GM19035 (cell line): Measurements from ENCODE around the gene KRTAP10-4.
"Not testable (repeated sequence)": the region's sequence is repeated elsewhere in the genome, so short reads cannot be mapped to it uniquely, and the experiment has no call there.

Experiments used
- ATAC-seq: cut with Tn5 transposase; IDR thresholded peaks from one replicate; pipeline ENCODE4 v1.9.1; 2021; ENCODE audit not compliant: unreplicated experiment

KRTAP10-4 gene, protein sequence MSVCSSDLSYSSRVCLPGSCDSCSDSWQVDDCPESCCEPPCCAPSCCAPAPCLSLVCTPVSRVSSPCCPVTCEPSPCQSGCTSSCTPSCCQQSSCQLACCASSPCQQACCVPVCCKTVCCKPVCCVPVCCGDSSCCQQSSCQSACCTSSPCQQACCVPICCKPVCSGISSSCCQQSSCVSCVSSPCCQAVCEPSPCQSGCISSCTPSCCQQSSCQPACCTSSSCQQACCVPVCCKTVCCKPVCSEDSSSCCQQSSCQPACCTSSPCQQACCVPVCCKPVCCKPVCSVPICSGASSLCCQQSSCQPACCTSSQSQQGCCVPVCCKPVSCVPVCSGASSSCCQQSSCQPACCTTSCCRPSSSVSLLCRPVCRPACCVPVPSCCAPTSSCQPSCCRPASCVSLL

DNA sequence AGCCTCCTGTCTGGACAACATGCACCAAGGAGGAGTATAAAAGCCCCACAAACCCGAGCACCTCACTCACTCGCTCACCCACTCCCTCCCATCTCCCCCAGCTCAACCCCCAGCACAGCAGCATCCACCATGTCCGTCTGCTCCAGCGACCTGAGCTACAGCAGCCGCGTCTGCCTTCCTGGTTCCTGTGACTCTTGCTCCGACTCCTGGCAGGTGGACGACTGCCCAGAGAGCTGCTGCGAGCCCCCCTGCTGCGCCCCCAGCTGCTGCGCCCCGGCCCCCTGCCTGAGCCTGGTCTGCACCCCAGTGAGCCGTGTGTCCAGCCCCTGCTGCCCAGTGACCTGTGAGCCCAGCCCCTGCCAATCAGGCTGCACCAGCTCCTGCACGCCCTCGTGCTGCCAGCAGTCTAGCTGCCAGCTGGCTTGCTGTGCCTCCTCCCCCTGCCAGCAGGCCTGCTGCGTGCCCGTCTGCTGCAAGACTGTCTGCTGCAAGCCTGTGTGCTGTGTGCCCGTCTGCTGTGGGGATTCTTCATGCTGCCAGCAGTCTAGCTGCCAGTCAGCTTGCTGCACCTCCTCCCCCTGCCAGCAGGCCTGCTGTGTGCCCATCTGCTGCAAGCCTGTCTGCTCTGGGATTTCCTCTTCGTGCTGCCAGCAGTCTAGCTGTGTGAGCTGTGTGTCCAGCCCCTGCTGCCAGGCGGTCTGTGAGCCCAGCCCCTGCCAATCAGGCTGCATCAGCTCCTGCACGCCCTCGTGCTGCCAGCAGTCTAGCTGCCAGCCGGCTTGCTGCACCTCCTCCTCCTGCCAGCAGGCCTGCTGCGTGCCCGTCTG lies at the start of gene KRTAP10-4:
Gene KRTAP10-4 (plus strand): TSS at position 100 of the 827 bp plus-strand sequence. CDS start 30 bp downstream, at position 130.
- not testable (repeated sequence) for ATAC-seq

DNA sequence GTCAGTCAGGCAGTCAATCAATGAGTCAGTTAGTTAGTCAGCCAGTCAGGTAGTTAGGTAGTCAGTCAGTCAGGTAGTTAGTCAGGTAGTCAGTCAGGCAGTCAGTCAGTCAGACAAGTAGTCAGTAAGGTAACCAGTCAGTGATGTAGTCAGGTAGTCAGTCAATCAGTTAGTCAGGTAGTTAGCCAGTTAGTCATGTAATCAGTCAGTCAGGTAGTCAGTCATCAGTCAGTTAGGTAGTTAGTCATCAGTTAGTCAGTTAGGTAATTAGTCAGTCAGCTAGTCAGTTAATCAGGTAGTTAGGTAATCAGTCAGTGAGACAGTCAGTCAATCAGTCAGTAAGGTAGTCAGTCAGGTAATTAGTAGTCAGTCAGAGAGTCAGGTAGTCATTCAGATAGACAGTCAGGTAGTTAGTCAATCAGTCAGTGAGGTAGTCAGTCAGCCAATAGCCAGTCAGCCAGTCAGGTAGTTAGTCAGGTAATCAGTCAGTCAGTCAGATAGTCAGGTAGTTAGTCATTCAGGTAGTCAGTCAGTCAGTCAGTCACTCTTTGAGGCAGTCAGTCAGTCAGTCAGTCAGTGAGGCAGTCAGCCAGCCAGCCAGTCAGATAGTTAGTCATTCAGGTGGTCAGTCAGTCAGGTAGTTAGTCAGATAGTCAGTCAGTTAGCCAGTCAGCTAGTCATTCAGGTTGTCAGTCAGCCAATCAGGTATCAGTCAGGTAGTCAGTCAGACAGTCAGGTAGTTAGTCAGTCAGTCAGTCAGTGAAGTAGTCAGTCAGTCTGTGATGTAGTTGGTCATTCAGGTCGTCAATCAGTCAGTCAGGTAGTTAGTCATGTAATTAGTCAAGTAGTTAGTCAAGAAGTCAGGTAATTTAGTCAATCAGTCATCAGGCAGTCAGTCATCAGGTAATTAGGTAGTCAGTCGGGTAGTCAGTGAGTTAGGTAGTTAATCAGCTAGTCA lies 48.8 kb upstream of the KRTAP10-4 start:
- no peak for ATAC-seq

DNA sequence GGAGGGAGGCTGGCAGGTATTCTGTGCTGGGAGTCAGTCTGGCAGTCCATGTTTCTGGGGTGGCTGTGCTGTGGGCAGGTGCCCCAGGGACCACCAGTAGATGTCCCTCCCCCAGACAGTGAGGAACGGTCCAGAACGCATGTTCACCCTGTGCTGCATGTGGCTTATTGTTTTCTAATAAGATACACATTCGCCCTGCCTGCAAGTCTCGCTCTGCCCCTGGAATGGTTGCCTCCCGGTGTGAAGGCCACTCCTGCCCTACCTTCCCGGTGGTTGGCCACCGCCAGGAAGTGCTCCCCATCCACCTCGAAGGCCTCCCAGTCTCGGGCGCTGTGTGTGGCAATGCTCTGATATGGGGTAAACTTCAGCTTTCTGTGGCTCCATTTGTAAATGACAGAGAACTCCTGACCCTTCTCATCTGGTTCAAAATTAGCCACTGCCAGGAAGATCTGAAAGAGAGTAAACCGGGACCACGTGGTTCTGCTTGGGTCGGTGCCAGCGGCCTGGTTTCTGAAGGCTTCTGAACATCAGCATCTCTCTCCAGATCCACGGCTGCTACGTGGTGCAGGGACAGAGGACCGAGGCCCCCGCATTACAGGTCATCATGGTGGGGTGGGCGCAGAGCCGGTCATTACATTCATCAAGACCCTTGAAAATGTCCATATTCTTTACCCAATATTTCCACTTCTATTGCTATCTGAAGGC lies 48.0 kb upstream of the KRTAP10-4 start:
- ATAC-seq: no peak

DNA sequence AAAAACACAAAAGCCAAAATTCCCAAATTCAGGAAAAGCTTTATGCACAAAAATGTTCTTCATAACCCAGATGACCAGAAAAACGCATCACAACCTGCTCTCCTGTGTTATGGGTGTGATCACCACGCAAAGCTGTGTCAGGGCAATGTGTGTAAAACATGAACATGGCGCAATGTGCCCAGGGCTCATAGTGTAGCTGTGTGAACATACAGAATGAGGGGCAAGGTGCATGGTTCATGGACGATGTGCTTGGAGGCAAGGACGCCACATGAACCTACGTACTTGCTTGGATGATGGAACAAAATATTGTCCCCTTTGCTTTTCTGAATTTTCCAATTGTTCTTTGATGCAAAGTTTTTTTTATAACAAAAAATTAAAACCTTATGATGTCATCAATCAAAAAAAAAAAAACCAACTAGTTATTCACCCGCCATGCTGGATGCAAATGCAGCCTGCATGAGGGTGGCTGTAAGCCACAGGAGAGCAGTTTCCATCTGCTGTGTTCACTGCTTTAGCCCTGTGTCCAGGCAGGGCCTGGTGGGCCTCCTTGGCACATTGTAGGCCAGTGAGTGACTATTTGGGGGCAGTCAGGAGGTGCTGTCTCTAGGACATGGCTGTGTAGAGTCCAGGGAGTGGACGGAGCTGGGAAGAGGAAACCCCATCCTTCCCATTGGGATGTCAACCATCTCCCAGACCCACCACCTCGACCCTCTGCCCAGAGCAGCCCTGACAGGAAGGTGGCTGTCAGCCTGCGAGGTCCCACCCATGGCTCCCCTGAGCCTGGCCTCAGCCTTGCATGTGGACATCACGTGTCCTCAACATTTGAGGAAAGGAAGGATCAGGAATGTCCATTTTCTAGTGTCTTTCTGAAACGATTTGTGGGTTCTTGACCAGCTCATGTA lies 47.2 kb upstream of the KRTAP10-4 start:
- ATAC-seq: no peak

DNA sequence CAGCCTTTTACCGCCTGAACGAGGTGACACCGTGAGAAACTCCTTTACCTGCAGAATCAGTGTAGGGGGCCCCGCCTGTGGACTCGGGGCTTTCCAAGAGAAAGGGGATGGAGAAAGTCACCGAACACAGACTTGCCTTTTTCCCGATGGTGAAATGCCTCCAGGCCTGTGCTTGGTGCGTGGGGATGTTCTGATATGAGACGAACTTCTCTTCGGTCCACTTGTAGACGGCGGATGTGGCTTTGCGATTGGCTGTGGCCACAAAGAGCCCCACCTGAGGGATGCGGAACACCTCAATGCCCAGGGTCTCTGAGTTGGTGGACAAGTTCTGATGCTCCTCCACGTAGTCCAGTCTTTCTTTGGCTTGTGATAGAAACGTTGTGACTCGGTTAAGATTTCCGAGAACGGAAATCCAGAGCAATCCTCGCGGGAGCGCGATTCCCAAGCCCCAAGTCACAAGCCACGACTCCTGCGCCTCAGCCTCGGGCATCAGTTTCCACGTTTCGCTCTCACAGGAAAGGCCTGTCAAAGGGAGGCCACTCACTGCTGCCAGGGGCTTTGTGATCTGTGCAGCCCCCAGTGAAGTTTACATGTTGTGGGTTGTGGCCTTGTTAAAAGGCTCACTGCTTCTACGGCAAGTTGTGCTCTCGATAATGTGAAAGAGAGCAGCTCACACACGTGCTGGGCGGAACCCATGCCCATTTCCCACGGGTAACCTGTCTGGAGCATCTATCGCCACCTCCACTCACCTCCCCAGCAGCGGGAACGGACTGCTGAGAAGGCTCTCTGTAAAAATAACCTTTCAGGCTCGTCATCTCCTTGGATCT lies 46.2 kb upstream of the KRTAP10-4 start:
- no peak for ATAC-seq

DNA sequence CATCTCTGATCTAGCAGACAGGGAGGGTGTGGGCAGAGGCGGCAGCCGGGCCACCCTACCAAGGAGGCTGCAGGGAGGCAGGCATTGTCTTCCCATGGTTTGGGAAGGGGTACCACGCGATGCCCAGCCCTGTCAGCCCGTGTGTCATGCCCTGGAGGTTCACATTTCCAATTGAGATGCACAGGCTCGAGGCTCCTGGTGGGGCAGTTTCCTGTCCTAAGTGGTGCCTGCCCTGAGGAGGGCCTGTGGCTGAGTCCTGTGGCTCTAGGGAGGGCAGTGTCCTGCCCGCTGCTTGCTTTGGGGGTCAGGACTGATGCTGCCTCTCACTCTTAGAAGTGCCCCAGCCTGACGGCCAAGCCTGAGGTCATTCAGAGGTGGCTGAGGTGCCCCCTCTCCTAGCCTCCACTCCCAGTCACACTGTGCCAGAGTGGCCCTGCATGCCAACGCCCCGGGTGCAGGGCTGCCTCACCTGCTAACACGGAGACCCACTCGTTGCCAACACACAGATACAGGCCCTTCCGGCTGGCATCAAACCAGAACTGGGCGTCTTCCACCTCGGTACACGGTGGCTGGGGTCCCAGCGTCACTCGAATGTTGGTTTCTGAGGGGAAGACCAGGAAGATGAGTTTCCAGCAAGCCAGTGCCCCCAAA lies 45.4 kb upstream of the KRTAP10-4 start:
- ATAC-seq: no peak

DNA sequence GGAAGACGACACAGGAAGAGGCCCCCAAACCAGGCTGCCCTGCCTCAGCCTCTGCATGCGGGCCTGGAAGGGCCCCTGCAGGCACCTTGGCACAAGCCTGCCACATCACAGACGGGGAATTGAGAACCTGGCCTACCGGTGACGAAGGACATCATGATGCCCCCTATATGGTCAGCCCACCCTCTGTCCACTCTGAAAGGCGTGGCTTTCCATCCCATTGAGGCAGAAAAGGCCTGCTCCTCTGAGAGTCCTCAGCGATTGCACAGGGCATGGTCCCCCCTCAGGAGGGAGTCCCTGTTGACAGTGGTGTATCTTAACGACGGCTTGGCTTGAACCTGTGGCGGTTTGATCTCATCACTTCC lies 44.9 kb upstream of the KRTAP10-4 start:
- ATAC-seq: no peak

DNA sequence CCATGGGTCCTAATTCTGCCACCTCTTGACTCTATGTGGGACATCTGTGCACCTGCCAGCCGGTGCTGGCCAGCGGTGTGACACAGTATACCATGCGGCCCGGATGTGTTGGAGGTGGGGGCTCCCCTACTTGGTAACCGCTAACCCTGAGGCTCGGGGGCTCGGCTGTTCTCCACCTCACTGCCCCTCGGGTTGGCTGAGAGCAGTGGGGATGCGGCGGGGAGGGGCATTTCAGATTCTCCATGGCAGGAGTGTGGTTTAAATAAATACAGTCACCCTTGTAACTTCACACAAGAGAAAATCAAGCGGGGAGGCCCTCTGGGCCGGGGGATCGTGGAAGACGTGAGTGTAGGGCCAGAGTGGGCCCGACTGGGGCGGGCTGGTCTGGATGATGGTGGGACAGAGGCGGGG lies 44.5 kb upstream of the KRTAP10-4 start:
- no peak for ATAC-seq

DNA sequence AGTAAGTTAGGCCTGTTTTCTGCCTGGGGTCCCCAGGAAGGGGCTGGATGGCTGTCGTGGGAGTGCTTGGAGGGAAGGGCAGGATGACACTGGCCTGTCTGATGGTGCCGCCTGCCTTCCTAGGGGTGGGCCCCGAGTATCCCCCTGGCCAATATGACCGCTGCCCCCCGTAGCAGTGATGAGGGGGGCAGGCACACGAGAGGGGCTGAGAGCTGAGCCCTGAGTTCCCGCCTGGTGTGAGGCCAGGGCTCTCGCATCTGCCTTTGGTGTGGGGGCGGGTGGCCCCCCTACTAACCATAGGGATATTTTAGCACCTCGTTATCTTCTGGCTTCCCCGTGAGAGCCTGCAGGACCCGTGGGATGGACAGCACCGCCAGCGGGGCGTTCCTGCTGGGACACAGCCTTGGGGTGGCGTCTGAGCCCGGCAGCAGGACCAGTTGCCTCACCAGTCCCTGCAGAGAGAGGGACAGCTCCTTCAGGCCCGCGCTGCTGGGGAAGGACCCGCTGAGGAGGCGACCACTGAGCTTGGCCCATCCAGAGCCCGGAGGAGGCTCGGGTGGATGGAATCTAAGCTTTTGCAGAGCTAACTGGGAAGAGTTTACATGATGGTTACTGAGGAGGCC lies 43.9 kb upstream of the KRTAP10-4 start:
- no peak for ATAC-seq

DNA sequence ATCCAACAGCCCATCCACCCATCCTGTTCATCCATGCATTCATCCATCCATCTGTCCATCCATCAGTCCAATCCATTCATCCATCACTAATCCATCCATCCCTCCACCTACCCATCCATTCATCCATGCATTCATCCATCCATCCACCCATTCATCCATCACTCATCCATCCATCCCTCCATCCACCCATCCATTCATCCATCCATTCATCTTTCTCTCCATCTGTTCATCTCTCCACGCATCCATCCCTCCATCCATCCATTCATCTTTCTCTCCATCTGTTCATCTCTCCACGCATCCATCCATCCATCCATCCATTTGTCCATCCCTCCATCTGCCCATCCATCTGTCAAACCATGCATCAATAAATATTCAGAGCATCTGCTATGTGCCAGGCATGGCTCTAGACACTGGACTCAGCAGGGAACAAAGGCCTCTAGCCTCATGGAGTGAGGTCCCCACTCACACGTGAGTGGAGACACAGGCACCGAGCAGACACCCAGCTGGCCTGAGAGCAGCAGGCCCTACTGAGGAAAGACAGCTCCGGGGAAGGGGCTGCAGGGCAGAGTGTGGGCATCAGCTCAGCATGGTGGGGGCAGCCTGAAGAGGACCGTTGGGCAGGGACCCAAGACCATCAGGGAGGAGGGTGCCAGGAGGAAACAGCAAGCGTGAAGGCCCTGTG lies 43.2 kb upstream of the KRTAP10-4 start:
- ATAC-seq: no peak

DNA sequence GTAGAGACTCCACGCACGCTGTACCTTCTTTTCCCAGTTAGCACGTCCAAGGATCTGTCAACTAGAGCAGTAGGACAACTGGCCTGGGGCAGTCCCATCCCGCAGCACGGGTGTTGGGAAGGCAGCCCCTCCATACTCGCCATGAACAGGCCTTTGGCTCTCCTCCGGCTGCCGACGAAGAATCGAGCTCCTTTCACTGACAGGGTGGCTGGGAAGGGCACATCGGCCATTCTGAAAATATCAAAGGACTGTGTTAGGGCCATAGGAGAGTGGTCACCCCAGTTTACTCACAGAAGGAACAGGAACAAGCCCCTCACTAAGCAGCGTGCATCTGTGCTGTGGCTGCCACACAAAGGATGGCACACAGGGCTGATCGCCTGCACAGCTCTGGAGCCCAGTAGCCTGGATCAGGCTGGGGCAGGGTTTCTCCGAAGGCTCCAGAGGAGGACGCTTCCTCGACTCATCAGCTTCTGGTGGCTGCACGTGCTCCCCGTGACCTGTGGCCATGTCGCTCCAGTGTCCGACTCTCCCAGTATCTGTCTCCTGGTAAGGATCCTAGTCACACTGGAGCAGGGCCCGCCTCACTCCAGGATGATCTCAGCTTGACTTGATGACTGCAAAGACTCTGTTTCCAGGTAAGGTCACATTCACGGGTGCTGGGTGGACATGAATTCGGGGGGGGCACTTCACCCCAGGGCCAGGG lies 42.5 kb upstream of the KRTAP10-4 start:
- no peak for ATAC-seq

DNA sequence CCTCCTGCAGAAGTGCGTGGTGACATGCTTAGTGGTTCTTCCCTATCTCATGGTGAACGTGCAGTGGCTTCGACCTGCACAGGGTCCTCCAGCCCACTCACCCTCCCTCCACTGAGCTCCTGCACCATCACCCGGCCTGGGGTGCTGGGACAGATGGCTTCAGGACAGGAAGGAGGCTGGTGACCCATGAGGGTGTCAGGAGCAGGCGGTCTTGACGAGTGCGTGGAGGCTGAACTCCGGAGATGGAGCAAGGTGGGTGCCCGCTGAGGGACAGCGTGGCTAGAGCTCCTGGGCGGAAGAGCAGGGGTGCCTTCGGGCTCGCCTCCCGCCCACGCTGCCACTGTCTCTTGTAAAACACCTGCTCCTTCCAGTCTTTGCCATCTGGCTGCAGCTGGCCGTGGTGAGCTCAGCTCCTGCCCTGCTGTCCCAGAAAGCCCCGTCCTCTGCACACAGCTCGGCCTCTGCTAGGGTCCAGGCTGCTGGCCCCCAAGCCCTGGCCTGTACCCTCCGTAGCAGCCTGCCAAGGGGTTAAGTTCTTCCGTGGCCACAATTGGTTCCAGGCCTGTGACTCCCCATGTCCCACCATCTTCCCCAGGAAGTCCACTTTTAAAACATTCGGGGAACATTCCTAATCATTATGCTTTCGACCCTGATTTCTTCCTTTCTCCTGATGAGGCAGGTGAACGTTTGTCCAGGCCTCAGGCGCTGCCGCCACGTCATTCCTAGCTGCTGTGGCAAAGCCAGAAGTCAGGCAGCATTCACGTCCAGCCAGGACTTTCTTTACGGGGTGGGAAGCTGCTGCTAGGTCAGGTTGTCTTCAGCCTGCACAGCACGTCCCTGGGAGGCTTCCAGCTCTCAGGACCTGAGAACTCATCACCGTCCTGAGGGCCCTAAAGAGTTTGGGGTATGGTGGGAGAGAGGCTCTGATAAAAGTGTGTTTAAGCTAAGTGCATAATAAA lies 41.6 kb upstream of the KRTAP10-4 start:
- ATAC-seq: no peak

DNA sequence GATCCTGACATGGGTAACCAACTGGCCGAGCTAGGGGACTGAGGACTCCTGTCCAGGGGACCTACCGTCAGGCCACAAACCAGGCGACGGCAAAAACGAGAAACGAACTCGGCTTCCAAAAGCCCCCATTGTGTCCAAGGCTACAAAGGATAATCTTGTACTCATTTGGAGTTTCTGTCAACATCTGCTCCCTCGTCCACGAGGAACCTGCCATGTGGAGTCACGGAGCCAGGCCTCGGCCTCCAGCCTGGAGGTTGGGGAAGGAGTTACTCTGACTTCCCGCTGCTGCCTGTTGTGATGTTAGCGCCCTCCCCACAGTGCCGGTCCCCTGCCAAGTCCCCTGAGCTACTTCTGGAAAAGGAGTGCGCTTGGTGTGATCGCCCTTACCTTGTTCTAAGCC lies 40.8 kb upstream of the KRTAP10-4 start:
- ATAC-seq: no peak

DNA sequence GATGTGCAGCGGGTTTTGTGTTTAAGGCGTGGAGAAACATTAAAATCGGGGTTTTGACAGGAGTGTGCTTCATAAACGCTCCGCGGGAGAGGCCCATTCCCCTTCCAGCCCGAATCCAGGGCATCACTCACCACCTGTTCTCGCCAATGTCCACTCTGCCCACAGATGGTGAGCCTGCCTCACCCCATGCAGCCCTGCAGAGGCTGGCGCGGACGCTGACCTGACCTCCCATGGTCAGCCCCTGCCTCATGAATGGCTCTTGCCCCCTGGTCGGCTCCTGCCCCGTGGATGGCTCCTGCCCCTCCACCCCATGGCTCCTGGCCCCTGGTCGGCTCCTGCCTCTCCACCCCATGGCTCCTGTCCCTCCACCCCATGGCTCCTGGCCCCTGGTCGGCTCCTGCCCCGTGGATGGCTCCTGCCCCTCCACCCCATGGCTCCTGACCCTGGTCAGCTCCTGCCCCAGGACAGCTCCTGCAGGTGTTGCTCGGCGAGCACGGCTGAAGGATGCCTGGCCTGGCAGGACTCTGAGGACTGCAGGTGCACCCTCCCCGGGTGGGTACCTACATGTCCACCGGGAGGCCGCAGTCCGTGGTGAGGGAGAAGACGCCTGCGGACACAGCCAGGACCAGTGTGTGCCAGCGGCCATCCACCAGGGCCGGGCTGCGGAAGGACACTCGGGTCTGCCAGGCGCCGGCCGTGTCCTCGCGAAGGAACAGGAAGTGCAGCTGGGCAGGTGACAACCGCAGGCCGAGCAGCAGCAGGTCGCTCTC lies 40.2 kb upstream of the KRTAP10-4 start:
- no peak for ATAC-seq
